Measurements from ENCODE around the gene SP140. TPM values are rescaled to one million over a fixed set of nuclear protein-coding genes. Genes with fewer than 3 reads are reported as not detected.

Gene SP140
- total RNA-seq, 1 experiment from 2014 or later = 2.6 TPM

DNA sequence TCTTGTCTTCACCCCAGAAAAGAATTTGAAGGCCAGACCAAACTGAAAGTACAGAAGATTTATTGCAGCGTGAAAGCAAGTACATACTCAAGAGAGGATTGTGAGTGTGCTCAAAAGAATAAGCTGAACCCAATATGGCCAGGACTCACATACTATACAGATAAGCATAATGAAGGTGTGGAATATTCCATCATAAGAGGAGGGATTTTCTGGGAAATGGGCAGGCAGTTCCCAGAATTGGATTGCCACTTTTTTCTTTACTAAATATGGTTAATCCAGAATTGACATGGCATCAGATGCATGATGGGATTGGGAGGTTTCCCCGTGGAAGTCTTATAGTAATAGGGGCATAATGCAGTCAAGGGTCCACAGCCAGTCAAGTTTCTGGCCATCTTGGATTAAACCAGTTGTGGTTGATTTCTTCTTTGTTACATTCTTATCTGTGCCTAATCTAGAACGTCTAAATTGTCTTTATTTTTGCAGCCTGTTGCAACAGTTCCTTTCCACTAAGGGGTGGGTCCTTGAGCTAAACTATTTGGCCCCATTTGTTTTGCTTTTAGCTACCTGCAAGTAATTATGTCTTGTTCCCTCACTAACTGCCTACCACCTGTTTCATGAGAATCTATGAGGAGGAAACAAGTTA lies 110.4 kb downstream of the SP140 start:
- ChIA-PET CTCF (no interaction called here), RAD21 (ENCODE audit: low non-redundant PET in 1 of 2, low total read pairs in 2 of 2, uncharacterized antibody in 2 of 2, unreplicated experiment in 2 of 2) (no interaction called here), POLR2A (interaction anchor here (1.4 kb wide), 1 partner anchor 9 kb away, joined by 4 read pairs; the partner anchor contains the start of gene SP140L)
- Histone ChIP-seq H2AFZ (ENCODE audit: low read depth, low read length, poor library complexity, severe bottlenecking) (no peak overlapping the region), H3K4me1 (ENCODE audit: control insufficient read depth in 1 of 2, insufficient read depth in 2 of 2, low read length in 2 of 2) (no peaks in the 10 kb centered on the region), H3K4me3 (replicated peaks in 1 of 2; ENCODE audit: low read depth in 1 of 2, low read length in 2 of 2) (no peak overlapping the region), H3K79me2 (ENCODE audit: insufficient read depth, low read length) (peaks cover 5% of the 10 kb centered on the region; the same call in 1 of the 2 replicates), H3K9me3 (ENCODE audit: control insufficient read depth in 1 of 2, insufficient read depth in 1 of 2, low read depth in 1 of 2, low read length in 2 of 2) (no peaks in the 10 kb centered on the region), H3K27ac (ENCODE audit: low read depth, low read length) (no peak overlapping the region), H3K9me2 (ENCODE audit: insufficient read depth) (no peaks in the 10 kb centered on the region), H3K27me3 (ENCODE audit: insufficient read depth, low read length) (no peaks in the 10 kb centered on the region), H3K4me2 (ENCODE audit: low read length) (no peak overlapping the region), H3K9ac (ENCODE audit: low read length) (no peak overlapping the region), H3K36me3 (ENCODE audit: control insufficient read depth in 1 of 2, insufficient read depth in 2 of 2, low read length in 2 of 2) (0 out of 4 replicates have a peak, but pooled peaks cover 0 to 6% of the 10 kb centered on the region in 2 experiments), H4K20me1 (ENCODE audit: insufficient read depth) (no peaks in the 10 kb centered on the region)
- no TSS peak for BruUV-seq (replicated peaks)
- no peak for DNase-seq (ENCODE audit: low read depth, low spot score)
- no peak for ATAC-seq
- TF ChIP-seq SIN3A (IDR thresholded peaks at IDR 0.05; ENCODE audit: low read depth) (no peak), RAD21 (IDR thresholded peaks at IDR 0.05; ENCODE audit: low read depth) (no peak), TCF7L2 (IDR thresholded peaks at IDR 0.05; ENCODE audit: borderline replicate concordance, extremely low read depth, insufficient read depth, insufficient read length) (no peak), CEBPB (IDR thresholded peaks at IDR 0.05; ENCODE audit: low read depth) (no peak)
- TF ChIP-seq, protein P1, sequence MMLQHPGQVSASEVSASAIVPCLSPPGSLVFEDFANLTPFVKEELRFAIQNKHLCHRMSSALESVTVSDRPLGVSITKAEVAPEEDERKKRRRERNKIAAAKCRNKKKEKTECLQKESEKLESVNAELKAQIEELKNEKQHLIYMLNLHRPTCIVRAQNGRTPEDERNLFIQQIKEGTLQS (IDR thresholded peaks at IDR 0.05) = no peak
- TF ChIP-seq, protein P2, sequence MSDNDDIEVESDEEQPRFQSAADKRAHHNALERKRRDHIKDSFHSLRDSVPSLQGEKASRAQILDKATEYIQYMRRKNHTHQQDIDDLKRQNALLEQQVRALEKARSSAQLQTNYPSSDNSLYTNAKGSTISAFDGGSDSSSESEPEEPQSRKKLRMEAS (IDR thresholded peaks at IDR 0.05) = no peak
- TF ChIP-seq, protein P3, sequence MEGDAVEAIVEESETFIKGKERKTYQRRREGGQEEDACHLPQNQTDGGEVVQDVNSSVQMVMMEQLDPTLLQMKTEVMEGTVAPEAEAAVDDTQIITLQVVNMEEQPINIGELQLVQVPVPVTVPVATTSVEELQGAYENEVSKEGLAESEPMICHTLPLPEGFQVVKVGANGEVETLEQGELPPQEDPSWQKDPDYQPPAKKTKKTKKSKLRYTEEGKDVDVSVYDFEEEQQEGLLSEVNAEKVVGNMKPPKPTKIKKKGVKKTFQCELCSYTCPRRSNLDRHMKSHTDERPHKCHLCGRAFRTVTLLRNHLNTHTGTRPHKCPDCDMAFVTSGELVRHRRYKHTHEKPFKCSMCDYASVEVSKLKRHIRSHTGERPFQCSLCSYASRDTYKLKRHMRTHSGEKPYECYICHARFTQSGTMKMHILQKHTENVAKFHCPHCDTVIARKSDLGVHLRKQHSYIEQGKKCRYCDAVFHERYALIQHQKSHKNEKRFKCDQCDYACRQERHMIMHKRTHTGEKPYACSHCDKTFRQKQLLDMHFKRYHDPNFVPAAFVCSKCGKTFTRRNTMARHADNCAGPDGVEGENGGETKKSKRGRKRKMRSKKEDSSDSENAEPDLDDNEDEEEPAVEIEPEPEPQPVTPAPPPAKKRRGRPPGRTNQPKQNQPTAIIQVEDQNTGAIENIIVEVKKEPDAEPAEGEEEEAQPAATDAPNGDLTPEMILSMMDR (IDR thresholded peaks at IDR 0.05 in 2 of 3, conservative IDR thresholded peaks at IDR 0.05 in 1 of 3; ENCODE audit: borderline replicate concordance in 1 of 3, insufficient read depth in 1 of 3, low read depth in 2 of 3, low read length in 2 of 3) = no peak
- TF ChIP-seq, protein P4, sequence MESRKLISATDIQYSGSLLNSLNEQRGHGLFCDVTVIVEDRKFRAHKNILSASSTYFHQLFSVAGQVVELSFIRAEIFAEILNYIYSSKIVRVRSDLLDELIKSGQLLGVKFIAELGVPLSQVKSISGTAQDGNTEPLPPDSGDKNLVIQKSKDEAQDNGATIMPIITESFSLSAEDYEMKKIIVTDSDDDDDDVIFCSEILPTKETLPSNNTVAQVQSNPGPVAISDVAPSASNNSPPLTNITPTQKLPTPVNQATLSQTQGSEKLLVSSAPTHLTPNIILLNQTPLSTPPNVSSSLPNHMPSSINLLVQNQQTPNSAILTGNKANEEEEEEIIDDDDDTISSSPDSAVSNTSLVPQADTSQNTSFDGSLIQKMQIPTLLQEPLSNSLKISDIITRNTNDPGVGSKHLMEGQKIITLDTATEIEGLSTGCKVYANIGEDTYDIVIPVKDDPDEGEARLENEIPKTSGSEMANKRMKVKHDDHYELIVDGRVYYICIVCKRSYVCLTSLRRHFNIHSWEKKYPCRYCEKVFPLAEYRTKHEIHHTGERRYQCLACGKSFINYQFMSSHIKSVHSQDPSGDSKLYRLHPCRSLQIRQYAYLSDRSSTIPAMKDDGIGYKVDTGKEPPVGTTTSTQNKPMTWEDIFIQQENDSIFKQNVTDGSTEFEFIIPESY (IDR thresholded peaks at IDR 0.05; ENCODE audit: extremely low read depth, insufficient replicate concordance, low read length) = no peak
- intact Hi-C loops (cut with micrococcal nuclease) = loop anchor here (10.0 kb wide), 1 partner anchor 459 kb away; no protein-coding TSS in a partner anchor
